Suprapubic skin (tissue), 4 donors: ENCODE results near the gene CPOX. TPM values are rescaled to one million over a fixed set of nuclear protein-coding genes. Genes with fewer than 3 reads are reported as not detected.

Experiments
- DNase-seq, 2 donors: peaks; one replicate each; pipeline ENCODE4 v3.0.0-alpha.2; 2019; ENCODE audit warnings: low spot score in 2 of 2
- H3K27ac ChIP-seq: fragments of 200-600 bp; sonication (generic); one replicate; pipeline ENCODE4 v1.5.1; 2019
- H3K27me3 ChIP-seq: fragments of 200-600 bp; sonication (generic); one replicate; pipeline ENCODE4 v1.5.1; 2019
- H3K36me3 ChIP-seq: fragments of 200-600 bp; sonication (generic); one replicate; pipeline ENCODE4 v1.5.1; 2019
- H3K4me1 ChIP-seq: fragments of 200-600 bp; sonication (generic); one replicate; pipeline ENCODE4 v1.5.1; 2019
- H3K4me3 ChIP-seq: fragments of 200-600 bp; sonication (generic); one replicate; pipeline ENCODE4 v1.5.1; 2019; ENCODE audit warnings: mild to moderate bottlenecking
- H3K9me3 ChIP-seq: fragments of 200-600 bp; sonication (generic); one replicate; pipeline ENCODE4 v1.5.1; 2019
- EP300 ChIP-seq: sonication (generic); formaldehyde crosslinking; IDR thresholded peaks from one replicate; pipeline ENCODE4 v1.6.1; 2017; ENCODE audit warnings: antibody characterized with exemption
- POLR2A ChIP-seq, 2 donors: fragments of 450-650 bp; IDR thresholded peaks; one replicate each; pipeline ENCODE4 v1.6.1; 2017; ENCODE audit warnings: antibody characterized with exemption in 2 of 2, mild to moderate bottlenecking in 2 of 2, moderate library complexity in 2 of 2
- POLR2AphosphoS5 ChIP-seq, 3 donors: sonication (generic); formaldehyde crosslinking; IDR thresholded peaks; one replicate each; pipeline ENCODE4 v1.6.1; 2017; ENCODE audit warnings: antibody characterized with exemption in 3 of 3
- WGBS: methylation state at CpG from one replicate; pipeline ENCODE4 v1.1.5; 2018; 5-methylcytosine and 5-hydroxymethylcytosine counted together
- total RNA-seq, 4 donors: library from RNA; depleted of rRNA; stranded (reverse); fragments of >200 nt; gene quantifications; one replicate each; pipeline ENCODE4 v1.1.0, GENCODE V29; 2016
- TF ChIP-seq, protein P1 (sequence below), 2 donors: fragments of 200-600 bp in 1 of 2; fragments of 450-650 bp in 1 of 2; sonication (generic) in 1 of 2; IDR thresholded peaks; one replicate each; pipeline ENCODE4 v1.5.1; 2016 to 2019; ENCODE audit warnings: antibody characterized with exemption in 2 of 2, mild to moderate bottlenecking in 1 of 2, moderate library complexity in 1 of 2

CPOX gene
- total RNA-seq, 4 donors from 2014 or later, result 13.2 to 41.3 (median 21.7) TPM

DNA sequence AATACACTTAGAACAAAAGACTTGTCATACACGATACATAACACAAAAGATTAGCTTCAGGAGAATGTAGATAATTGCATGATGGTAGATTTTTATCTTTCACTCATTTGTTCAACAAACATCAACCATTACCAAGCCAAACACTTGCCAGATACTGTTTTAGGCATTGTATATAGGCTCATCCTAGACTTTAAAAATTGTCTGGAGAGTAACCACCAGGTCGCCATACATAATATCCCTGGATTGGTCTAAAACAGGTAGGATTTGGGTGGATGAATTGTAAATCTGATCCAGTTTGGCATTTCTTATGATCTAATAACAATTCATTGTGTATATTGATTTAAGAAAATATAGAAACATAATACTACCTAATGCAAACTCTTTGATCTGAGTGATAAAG lies 38.8 kb downstream of the CPOX start:
- WGBS, result 86% methylated on average over 2 of the region's 2 CpGs
- H3K27me3 ChIP-seq, result no peaks in the 10 kb centered on the region
- no peak for TF ChIP-seq POLR2AphosphoS5 (IDR thresholded peaks at IDR 0.05)
- TF ChIP-seq POLR2A (IDR thresholded peaks at IDR 0.05), result no peak
- no peaks in the 10 kb centered on the region for H3K36me3 ChIP-seq
- H3K27ac ChIP-seq, result no peak overlapping the region
- no peak for DNase-seq
- H3K4me3 ChIP-seq, result no peak overlapping the region
- H3K4me1 ChIP-seq, result no peaks in the 10 kb centered on the region
- no peaks in the 10 kb centered on the region for H3K9me3 ChIP-seq

- H3K4me1 ChIP-seq, result no peaks in the 10 kb centered on the region
- no peak overlapping the region for H3K27ac ChIP-seq
- no peaks in the 10 kb centered on the region for H3K9me3 ChIP-seq
- no peak overlapping the region for H3K4me3 ChIP-seq
- WGBS, result 81% methylated on average over 2 of the region's 2 CpGs
- H3K27me3 ChIP-seq, result peaks cover 5% of the 10 kb centered on the region
- TF ChIP-seq EP300, result no peak
- TF ChIP-seq, protein P1, sequence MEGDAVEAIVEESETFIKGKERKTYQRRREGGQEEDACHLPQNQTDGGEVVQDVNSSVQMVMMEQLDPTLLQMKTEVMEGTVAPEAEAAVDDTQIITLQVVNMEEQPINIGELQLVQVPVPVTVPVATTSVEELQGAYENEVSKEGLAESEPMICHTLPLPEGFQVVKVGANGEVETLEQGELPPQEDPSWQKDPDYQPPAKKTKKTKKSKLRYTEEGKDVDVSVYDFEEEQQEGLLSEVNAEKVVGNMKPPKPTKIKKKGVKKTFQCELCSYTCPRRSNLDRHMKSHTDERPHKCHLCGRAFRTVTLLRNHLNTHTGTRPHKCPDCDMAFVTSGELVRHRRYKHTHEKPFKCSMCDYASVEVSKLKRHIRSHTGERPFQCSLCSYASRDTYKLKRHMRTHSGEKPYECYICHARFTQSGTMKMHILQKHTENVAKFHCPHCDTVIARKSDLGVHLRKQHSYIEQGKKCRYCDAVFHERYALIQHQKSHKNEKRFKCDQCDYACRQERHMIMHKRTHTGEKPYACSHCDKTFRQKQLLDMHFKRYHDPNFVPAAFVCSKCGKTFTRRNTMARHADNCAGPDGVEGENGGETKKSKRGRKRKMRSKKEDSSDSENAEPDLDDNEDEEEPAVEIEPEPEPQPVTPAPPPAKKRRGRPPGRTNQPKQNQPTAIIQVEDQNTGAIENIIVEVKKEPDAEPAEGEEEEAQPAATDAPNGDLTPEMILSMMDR (IDR thresholded peaks at IDR 0.05), result no peak
- no peak for TF ChIP-seq POLR2AphosphoS5 (IDR thresholded peaks at IDR 0.05)
- TF ChIP-seq POLR2A (IDR thresholded peaks at IDR 0.05), result no peak
- DNase-seq, result no peak
- no peaks in the 10 kb centered on the region for H3K36me3 ChIP-seq
Measured at GRCh38 chr3:98553753-98554152, 39.7 kb downstream of the CPOX start.

DNA sequence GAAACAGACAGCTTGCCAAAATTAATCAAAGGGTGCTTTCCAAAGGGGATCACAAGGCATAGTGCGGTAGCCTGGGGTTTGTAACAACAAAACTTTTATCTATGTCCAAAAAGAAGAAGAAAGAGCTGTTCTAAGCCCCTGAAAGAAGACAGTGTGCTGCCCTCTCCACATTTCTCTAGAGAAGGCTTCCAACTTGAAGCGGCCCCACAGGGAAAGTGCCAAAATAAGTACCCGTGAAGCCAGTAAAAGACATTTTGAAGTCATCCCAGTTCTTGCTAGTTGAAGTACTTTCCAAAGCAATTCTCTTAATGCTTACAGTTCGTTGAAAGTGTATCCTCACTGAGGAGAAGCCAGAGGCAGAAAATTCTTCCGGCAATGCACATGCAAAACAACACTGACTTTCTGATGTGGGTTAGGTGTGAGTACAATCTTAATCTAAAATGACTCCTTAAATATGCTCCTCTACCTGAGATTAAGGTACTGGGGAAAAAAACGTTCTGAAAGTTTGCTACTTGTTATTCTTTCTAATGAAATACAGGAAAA lies 40.3 kb downstream of the CPOX start:
- Histone ChIP-seq H3K36me3 (no peaks in the 10 kb centered on the region), H3K4me3 (no peak overlapping the region), H3K27ac (no peak overlapping the region), H3K9me3 (no peaks in the 10 kb centered on the region), H3K4me1 (no peaks in the 10 kb centered on the region), H3K27me3 (peaks cover 5% of the 10 kb centered on the region)
- 37% methylated on average over 6 of the region's 6 CpGs for WGBS
- TF ChIP-seq, protein P1 (IDR thresholded peaks at IDR 0.05), result no peak
- TF ChIP-seq EP300, result no peak
- TF ChIP-seq POLR2AphosphoS5 (IDR thresholded peaks at IDR 0.05), result no peak
- DNase-seq, result no peak

DNA sequence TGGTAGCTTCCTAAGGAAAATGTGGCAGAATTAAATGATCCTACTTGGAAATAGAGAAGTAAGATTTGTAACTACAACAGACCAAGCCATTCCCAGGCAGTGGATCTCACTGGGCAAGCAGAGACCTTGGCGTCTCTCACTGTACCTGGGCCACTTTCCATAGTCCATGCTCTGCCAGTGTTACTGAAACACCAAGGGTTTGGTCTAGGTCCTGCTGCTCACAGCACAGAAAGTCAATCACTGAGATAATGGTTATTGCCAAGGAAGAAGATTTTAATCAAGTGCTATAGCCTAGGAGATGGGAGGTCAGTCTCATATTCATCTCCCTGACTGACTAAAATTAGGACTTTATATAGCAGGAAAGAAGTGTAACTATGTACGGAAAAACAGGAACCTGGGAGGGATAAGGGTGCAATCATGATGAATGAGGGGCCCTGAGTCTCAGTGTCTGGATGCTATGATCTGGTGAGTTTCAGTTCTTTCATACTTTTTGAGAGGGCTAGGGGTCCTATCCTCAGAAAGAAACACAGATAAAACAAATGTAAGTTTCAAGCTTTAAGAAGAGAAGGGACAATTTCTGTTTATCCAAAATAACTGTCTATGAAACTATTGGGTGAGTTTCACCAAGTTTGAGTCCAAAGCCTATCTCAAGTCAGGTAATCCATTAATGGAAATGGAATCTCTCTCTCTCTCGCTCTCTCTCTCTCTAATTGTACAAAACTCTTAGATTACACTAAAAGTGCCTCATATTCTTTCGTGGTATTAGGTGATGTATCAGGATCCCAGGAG lies 41.0 kb downstream of the CPOX start:
- no peak overlapping the region for H3K4me3 ChIP-seq
- WGBS, result 73% methylated on average over 4 of the region's 4 CpGs
- no peaks in the 10 kb centered on the region for H3K4me1 ChIP-seq
- H3K27ac ChIP-seq, result no peak overlapping the region
- H3K9me3 ChIP-seq, result no peaks in the 10 kb centered on the region
- TF ChIP-seq EP300 (no peak), POLR2A (IDR thresholded peaks at IDR 0.05) (no peak), POLR2AphosphoS5 (IDR thresholded peaks at IDR 0.05) (no peak)
- TF ChIP-seq, protein P1 (IDR thresholded peaks at IDR 0.05), result no peak
- no peaks in the 10 kb centered on the region for H3K36me3 ChIP-seq
- DNase-seq, result no peak
- peaks cover 5% of the 10 kb centered on the region for H3K27me3 ChIP-seq

GRCh38 chr3:98551754-98552153 lies 41.7 kb downstream of the CPOX start:
- DNase-seq, result no peak

More at GRCh38 chr3:98551754-98552153, 41.7 kb downstream of the CPOX start:
- peaks cover 5% of the 10 kb centered on the region for H3K27me3 ChIP-seq
- no peak overlapping the region for H3K27ac ChIP-seq
- H3K36me3 ChIP-seq, result no peaks in the 10 kb centered on the region
- H3K4me1 ChIP-seq, result no peaks in the 10 kb centered on the region
- H3K9me3 ChIP-seq, result no peaks in the 10 kb centered on the region
- TF ChIP-seq POLR2AphosphoS5 (IDR thresholded peaks at IDR 0.05) (no peak), EP300 (no peak), POLR2A (IDR thresholded peaks at IDR 0.05) (no peak)
- TF ChIP-seq, protein P1 (IDR thresholded peaks at IDR 0.05), result no peak
- WGBS, result 74% methylated on average over 3 of the region's 3 CpGs
- no peak overlapping the region for H3K4me3 ChIP-seq
